Measurements from ENCODE around the gene FBXW2. TPM values are rescaled to one million over a fixed set of nuclear protein-coding genes. Genes with fewer than 3 reads are reported as not detected.

FBXW2 gene
- total and polyA plus RNA-seq, 2 donors (not counting 3 experiments of a cell fraction or from before 2014, with no cell fraction given) = 32.5 to 70.2 TPM

DNA sequence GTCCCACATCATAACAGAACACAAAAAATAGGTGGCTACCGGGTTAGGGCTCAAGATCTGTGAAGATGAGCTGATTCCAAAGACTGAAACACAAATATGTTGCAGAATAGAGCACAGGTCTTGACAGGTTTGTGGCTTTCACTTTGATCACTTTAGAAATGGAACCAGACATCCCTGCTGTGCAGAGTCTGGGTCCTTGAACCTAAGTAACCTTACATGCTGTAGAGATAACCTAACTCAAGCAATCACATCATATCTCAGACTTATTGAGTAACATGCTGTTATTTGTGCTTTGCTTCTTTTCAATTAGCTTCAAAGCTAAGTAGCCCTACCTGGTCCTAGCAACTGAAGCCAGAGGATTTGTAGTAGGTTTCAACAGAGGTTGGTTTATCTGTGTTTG lies 24.3 kb downstream of the FBXW2 start:
- Histone ChIP-seq H3K27ac (ENCODE audit: insufficient read depth, low read depth, low read length) (no peak overlapping the region), H3K4me3 (replicated peaks in 1 of 3; ENCODE audit: insufficient read depth in 1 of 3, low read depth in 1 of 3, low read length in 3 of 3) (no peak overlapping the region), H3K9ac (replicated peaks; ENCODE audit: extremely low read depth, insufficient read depth, low read length) (no peak overlapping the region), H2AFZ (ENCODE audit: low read depth, low read length) (no peak overlapping the region), H3K4me2 (ENCODE audit: insufficient read depth, low read length) (no peak overlapping the region), H3K36me3 (ENCODE audit: control insufficient read depth in 2 of 2, extremely low read depth in 1 of 2, insufficient read depth in 2 of 2, low read length in 2 of 2) (peaks cover 11 to 17% of the 10 kb centered on the region in 2 experiments), H4K20me1 (replicated peaks; ENCODE audit: control insufficient read depth, extremely low read depth, insufficient read depth, low read length) (peaks cover 3% of the 10 kb centered on the region), H3K27me3 (ENCODE audit: control insufficient read depth in 2 of 2, insufficient read depth in 2 of 2, low read length in 2 of 2) (no peaks in the 10 kb centered on the region), H3K9me1 (replicated peaks; ENCODE audit: control insufficient read depth, extremely low read depth, insufficient read depth, low read length) (no peaks in the 10 kb centered on the region), H3K9me3 (replicated peaks; ENCODE audit: control insufficient read depth, insufficient read depth, low read length) (no peaks in the 10 kb centered on the region), H3K4me1 (ENCODE audit: control insufficient read depth, extremely low read depth, insufficient read depth, low read length) (no peaks in the 10 kb centered on the region), H3K79me2 (ENCODE audit: control insufficient read depth, insufficient read depth, low read length) (peaks cover 2% of the 10 kb centered on the region)
- TF ChIP-seq EZH2 (IDR thresholded peaks at IDR 0.05; ENCODE audit: borderline replicate concordance, low read depth, low read length, severe bottlenecking) (no peak), MYC (IDR thresholded peaks at IDR 0.05; ENCODE audit: low read depth, low read length) (no peak), FOS (IDR thresholded peaks at IDR 0.05; ENCODE audit: borderline replicate concordance, insufficient read depth, low read length) (no peak), POLR2AphosphoS5 (IDR thresholded peaks at IDR 0.05; ENCODE audit: insufficient read depth, low read depth, low read length) (no peak), MAX (IDR thresholded peaks at IDR 0.05; ENCODE audit: insufficient read depth, insufficient read length) (no peak), JUN (IDR thresholded peaks at IDR 0.05; ENCODE audit: borderline replicate concordance, insufficient read depth, insufficient read length, low read depth) (no peak), POLR2A (IDR thresholded peaks at IDR 0.05; ENCODE audit: low read depth, low read length) (no peak)
- TF ChIP-seq, protein P1, sequence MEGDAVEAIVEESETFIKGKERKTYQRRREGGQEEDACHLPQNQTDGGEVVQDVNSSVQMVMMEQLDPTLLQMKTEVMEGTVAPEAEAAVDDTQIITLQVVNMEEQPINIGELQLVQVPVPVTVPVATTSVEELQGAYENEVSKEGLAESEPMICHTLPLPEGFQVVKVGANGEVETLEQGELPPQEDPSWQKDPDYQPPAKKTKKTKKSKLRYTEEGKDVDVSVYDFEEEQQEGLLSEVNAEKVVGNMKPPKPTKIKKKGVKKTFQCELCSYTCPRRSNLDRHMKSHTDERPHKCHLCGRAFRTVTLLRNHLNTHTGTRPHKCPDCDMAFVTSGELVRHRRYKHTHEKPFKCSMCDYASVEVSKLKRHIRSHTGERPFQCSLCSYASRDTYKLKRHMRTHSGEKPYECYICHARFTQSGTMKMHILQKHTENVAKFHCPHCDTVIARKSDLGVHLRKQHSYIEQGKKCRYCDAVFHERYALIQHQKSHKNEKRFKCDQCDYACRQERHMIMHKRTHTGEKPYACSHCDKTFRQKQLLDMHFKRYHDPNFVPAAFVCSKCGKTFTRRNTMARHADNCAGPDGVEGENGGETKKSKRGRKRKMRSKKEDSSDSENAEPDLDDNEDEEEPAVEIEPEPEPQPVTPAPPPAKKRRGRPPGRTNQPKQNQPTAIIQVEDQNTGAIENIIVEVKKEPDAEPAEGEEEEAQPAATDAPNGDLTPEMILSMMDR (IDR thresholded peaks at IDR 0.05; ENCODE audit: extremely low read depth in 1 of 2, insufficient read depth in 1 of 2, low read depth in 1 of 2, low read length in 2 of 2) = no peak
- POLR2A ChIA-PET = no interaction called here
- no TSS peak for BruUV-seq (replicated peaks)
- no peak for DNase-seq (ENCODE audit: low read depth, low spot score)
- no peak for FAIRE-seq
- CTCF ChIA-PET = interaction anchor here (0.6 kb wide), 1 partner anchor 12 kb away, joined by 3 read pairs; no protein-coding TSS in a partner anchor
- dilution Hi-C loops (cut with MboI; ENCODE audit: extremely low pct_ligation_motif_present, low sequenced_read_pairs) = no loop called here
- intact Hi-C loops (cut with micrococcal nuclease) = no loop called here
